ENCODE measurements around the gene CBX7. TPM values are rescaled to one million over a fixed set of nuclear protein-coding genes. Genes with fewer than 3 reads are reported as not detected.

Gene CBX7
- total and polyA plus RNA-seq, 2 of the 4 experiments (the other 2 are of a cell fraction), result 0.90 to 3.6 TPM

- Histone ChIP-seq H4K20me1 (ENCODE audit: insufficient read depth, low read length) (no peaks in the 10 kb centered on the region), H3K9me3 (ENCODE audit: control insufficient read depth, insufficient read depth, low read length) (peaks cover 8% of the 10 kb centered on the region), H2AK9ac (replicated peaks; ENCODE audit: low read depth, low read length, poor library complexity) (no peak overlapping the region), H3K18ac (ENCODE audit: low read depth, low read length) (no peak overlapping the region), H3K4me3 (ENCODE audit: insufficient read depth, low read depth, low read length) (no peak overlapping the region), H3K4ac (ENCODE audit: low read depth, low read length) (no peak overlapping the region), H3K9ac (ENCODE audit: low read depth, low read length) (no peak overlapping the region), H4K8ac (ENCODE audit: low read depth in 2 of 2, low read length in 2 of 2) (no peak overlapping the region), H2BK5ac (ENCODE audit: low read depth, low read length, poor library complexity, severe bottlenecking) (no peak overlapping the region), H3K56ac (ENCODE audit: extremely low read depth, insufficient read depth, low read length) (no peak overlapping the region), H2AFZ (replicated peaks; ENCODE audit: low read length, poor library complexity) (no peak overlapping the region), H3K4me2 (ENCODE audit: low read depth, low read length) (no peak overlapping the region), H2AK5ac (ENCODE audit: low read depth, low read length) (no peak overlapping the region), H3K14ac (replicated peaks; ENCODE audit: low read depth, low read length) (no peak overlapping the region), H3K79me1 (ENCODE audit: low read depth in 1 of 2, low read length in 2 of 2) (no peaks in the 10 kb centered on the region), H3K27me3 (ENCODE audit: control insufficient read depth, insufficient read depth, low read length) (no peaks in the 10 kb centered on the region), H3K23ac (ENCODE audit: low read depth, low read length) (no peak overlapping the region), H2BK20ac (ENCODE audit: low read depth, low read length) (no peak overlapping the region), H3K36me3 (ENCODE audit: control insufficient read depth, insufficient read depth, low read length) (no peaks in the 10 kb centered on the region), H2BK15ac (ENCODE audit: low read depth, low read length) (no peak overlapping the region), H3K4me1 (ENCODE audit: control insufficient read depth, insufficient read depth, low read length) (peaks cover 10% of the 10 kb centered on the region), H4K91ac (ENCODE audit: insufficient read depth, low read depth, low read length) (no peak overlapping the region), H4K5ac (ENCODE audit: low read depth, low read length) (no peak overlapping the region), H3K27ac (ENCODE audit: insufficient read depth, low read length) (no peak overlapping the region), H3K9me1 (ENCODE audit: insufficient read depth, low read length) (peaks cover 7% of the 10 kb centered on the region; the same call in 1 of the 2 replicates), H2BK120ac (ENCODE audit: low read depth, low read length) (no peak overlapping the region)
- in situ Hi-C loops (cut with MboI; ENCODE audit: low sequenced_read_pairs) (no loop called here), intact Hi-C loops (cut with micrococcal nuclease) (no loop called here), dilution Hi-C loops (cut with HindIII; ENCODE audit: low sequenced_read_pairs, unreplicated experiment) (no loop called here)
- DNase-seq, result no peak
- ChIA-PET CTCF (no interaction called here), POLR2A (ENCODE audit: unreplicated experiment) (no interaction called here)
- no TSS peak for BruUV-seq (replicated peaks)
- WGBS, 2 experiments (ENCODE audit: extremely low coverage in 2 of 2, insufficient read length in 1 of 2), result 63% methylated on average over 4 of the region's 10 CpGs; no CpG with 5 or more reads in 1 of the 2 experiments
- TF ChIP-seq MXI1 (IDR thresholded peaks at IDR 0.05; ENCODE audit: borderline replicate concordance, low read depth, low read length), result no peak
- ATAC-seq (ENCODE audit: low read depth), result no peak
Observed at GRCh38 chr22:39188809-39189208, 36.3 kb upstream of the CBX7 start.

All from IMR-90 (cell line).